Spinal cord (tissue), 10 donors: ENCODE results near the gene CNGA3. TPM values are rescaled to one million over a fixed set of nuclear protein-coding genes. Genes with fewer than 3 reads are reported as not detected.

Experiments
- DNase-seq, 6 donors: peaks; one replicate each; pipeline versions ENCODE4 v3.0.0 to v3.0.0-alpha.2; 2013 to 2015; ENCODE audit warnings: low spot score in 6 of 6, low read depth in 4 of 6
- H3K27ac ChIP-seq: one replicate; pipeline ENCODE4 v1.5.1; 2013; ENCODE audit warnings: low read depth, low read length, control low read depth
- H3K27me3 ChIP-seq: one replicate; pipeline ENCODE4 v1.6.1; 2013; ENCODE audit warnings: low read length; ENCODE audit not compliant: control insufficient read depth, insufficient read depth
- H3K36me3 ChIP-seq: one replicate; pipeline ENCODE4 v1.6.1; 2013; ENCODE audit warnings: low read length; ENCODE audit not compliant: control insufficient read depth, insufficient read depth
- H3K4me1 ChIP-seq: one replicate; pipeline ENCODE4 v1.6.1; 2013; ENCODE audit warnings: low read length; ENCODE audit not compliant: control insufficient read depth, insufficient read depth
- H3K4me3 ChIP-seq: one replicate; pipeline ENCODE4 v1.5.1; 2013; ENCODE audit warnings: low read depth, low read length, control low read depth
- H3K9me3 ChIP-seq: one replicate; pipeline ENCODE4 v1.6.1; 2013; ENCODE audit warnings: low read length; ENCODE audit not compliant: control insufficient read depth, insufficient read depth
- WGBS: methylation state at CpG from one replicate; pipeline ENCODE4 v1.1.5; 2013; ENCODE audit warnings: missing lambda C conversion rate; ENCODE audit not compliant: insufficient coverage; 5-methylcytosine and 5-hydroxymethylcytosine counted together
- polyA plus RNA-seq, 2 donors: library from polyadenylated mRNA; unstranded; fragments of 120-200 nt; gene quantifications; one replicate each; pipeline ENCODE4 v1.2.1, GENCODE V29; 2013; ENCODE audit not compliant: insufficient read length in 2 of 2
- total RNA-seq, 2 donors: library from RNA; depleted of rRNA in 1 of 2; stranded (reverse); fragments of 120-200 nt in 1 of 2; fragments of >200 nt in 1 of 2; gene quantifications; one replicate each; pipeline versions ENCODE4 v1.2.3 to v1.2.4, GENCODE V29; 2013 to 2014
- donor health status: healthy.

The CNGA3 gene
- total and polyA plus RNA-seq, 4 donors = 4.9 to 15.2 (median 7.3) TPM

GRCh38 chr2:98324181-98324580 is 22.1 kb upstream of the CNGA3 start:
- 100% methylated on average over 1 of the region's 2 CpGs for WGBS
- H3K36me3 ChIP-seq = no peaks in the 10 kb centered on the region
- DNase-seq = no peak
- H3K4me3 ChIP-seq = no peak overlapping the region
- H3K9me3 ChIP-seq = peaks cover 9% of the 10 kb centered on the region
- H3K27ac ChIP-seq = no peak overlapping the region
- no peaks in the 10 kb centered on the region for H3K4me1 ChIP-seq
- no peaks in the 10 kb centered on the region for H3K27me3 ChIP-seq

- peaks cover 2% of the 10 kb centered on the region for H3K9me3 ChIP-seq
- 95% methylated on average over 4 of the region's 4 CpGs for WGBS
Observed at GRCh38 chr2:98327776-98328175, 18.5 kb upstream of the CNGA3 start.

DNA sequence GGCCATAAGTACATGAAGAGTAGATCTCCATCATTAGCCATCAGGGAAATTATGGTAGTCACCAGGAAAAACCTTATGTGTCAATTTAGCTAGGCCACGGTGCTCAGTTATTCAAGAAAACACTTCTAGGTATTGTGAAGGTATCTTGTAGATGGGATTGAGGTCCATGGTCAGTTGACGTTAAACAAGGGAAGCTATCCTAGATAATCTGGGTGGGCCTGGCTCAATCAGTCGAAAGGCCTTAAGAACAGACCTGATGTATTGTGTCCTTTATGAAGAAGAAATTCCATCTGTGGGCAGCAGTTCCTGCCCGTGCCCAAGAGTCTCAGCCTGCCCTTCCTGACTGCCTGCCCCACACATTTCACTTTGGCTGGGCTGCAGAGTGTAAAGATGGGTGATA is 16.7 kb upstream of the CNGA3 start:
- Histone ChIP-seq H3K27me3 (no peaks in the 10 kb centered on the region), H3K36me3 (no peaks in the 10 kb centered on the region), H3K4me3 (no peak overlapping the region), H3K27ac (no peak overlapping the region), H3K9me3 (no peaks in the 10 kb centered on the region), H3K4me1 (peaks cover 10% of the 10 kb centered on the region)
- WGBS = 89% methylated on average over 3 of the region's 4 CpGs
- DNase-seq = no peak

More at GRCh38 chr2:98327776-98328175, 18.5 kb upstream of the CNGA3 start:
- Histone ChIP-seq H3K27ac (no peak overlapping the region), H3K36me3 (no peaks in the 10 kb centered on the region), H3K27me3 (no peaks in the 10 kb centered on the region), H3K4me1 (no peaks in the 10 kb centered on the region), H3K4me3 (no peak overlapping the region)
- DNase-seq = no peak

DNA sequence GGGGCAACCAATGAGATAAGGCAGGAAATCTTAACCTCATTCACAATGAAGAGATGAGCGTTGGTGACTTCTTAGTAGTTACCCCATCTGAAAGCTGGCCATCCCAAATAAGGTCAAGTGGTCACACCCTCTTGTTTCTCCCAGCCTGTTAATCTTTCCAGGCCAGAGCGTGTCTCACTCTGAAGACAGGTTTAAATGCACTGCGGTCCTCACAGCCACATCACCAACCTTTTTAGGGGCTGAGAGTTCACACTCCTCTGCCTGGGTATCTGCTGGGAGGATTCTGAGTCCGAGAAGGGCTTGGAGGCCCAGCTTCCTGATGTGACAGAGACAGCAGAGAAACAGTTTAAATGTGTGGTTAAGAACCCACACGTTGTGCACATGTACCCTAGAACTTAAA is 13.3 kb upstream of the CNGA3 start:
- no peak overlapping the region for H3K4me3 ChIP-seq
- H3K9me3 ChIP-seq = no peaks in the 10 kb centered on the region
- WGBS = 100% methylated on average over 1 of the region's 5 CpGs
- no peaks in the 10 kb centered on the region for H3K36me3 ChIP-seq
- H3K27ac ChIP-seq = no peak overlapping the region
- peaks cover 15% of the 10 kb centered on the region for H3K4me1 ChIP-seq
- H3K27me3 ChIP-seq = no peaks in the 10 kb centered on the region
- DNase-seq = no peak

GRCh38 chr2:98333922-98334321 is 12.3 kb upstream of the CNGA3 start:
- no CpG with 5 or more reads among the region's 2 CpGs for WGBS
- DNase-seq = peak in 2 of 6 donors; percentile 42 to 49
- Histone ChIP-seq H3K9me3 (no peaks in the 10 kb centered on the region), H3K4me1 (peaks cover 15% of the 10 kb centered on the region), H3K4me3 (no peak overlapping the region), H3K36me3 (no peaks in the 10 kb centered on the region), H3K27me3 (no peaks in the 10 kb centered on the region), H3K27ac (peak overlapping the region; percentile 30)

GRCh38 chr2:98334439-98335078 is 11.7 kb upstream of the CNGA3 start:
- H3K9me3 ChIP-seq = no peaks in the 10 kb centered on the region
- DNase-seq = peak in 5 of 6 donors; percentile 41 to 91 (median 62)
- H3K36me3 ChIP-seq = no peaks in the 10 kb centered on the region
- no peaks in the 10 kb centered on the region for H3K27me3 ChIP-seq
- peaks cover 15% of the 10 kb centered on the region for H3K4me1 ChIP-seq
- 0% methylated on average over 1 of the region's 4 CpGs for WGBS
- H3K27ac ChIP-seq = peak overlapping the region; percentile 30
- no peak overlapping the region for H3K4me3 ChIP-seq

DNA sequence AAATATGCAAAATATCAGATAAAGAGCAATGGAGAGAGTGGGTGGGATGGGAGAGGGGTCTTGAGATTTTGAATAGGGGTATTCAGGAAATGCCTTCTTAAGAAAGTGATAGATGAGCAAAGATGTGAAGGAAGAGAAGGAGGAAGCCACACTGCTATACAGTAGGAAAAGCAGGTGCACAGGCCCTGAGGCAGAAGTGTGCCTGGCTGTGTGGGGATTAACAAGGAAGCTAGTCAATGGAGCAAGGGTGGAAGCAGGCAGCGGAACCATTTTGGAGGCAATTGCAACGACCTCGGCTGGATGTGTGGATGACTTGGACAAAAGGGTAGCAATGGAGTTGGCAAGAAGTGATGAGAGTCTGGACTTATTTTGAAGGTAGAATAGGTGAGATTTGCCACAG is 11.0 kb upstream of the CNGA3 start:
- Histone ChIP-seq H3K27me3 (no peaks in the 10 kb centered on the region), H3K9me3 (no peaks in the 10 kb centered on the region), H3K4me3 (no peak overlapping the region), H3K36me3 (no peaks in the 10 kb centered on the region), H3K4me1 (peaks cover 15% of the 10 kb centered on the region), H3K27ac (no peak overlapping the region)
- DNase-seq = peak in 1 of 6 donors; percentile 50
- WGBS = 36% methylated on average over 3 of the region's 3 CpGs

- Histone ChIP-seq H3K4me3 (no peak overlapping the region), H3K27me3 (peaks cover 20% of the 10 kb centered on the region), H3K4me1 (peaks cover 2% of the 10 kb centered on the region), H3K36me3 (no peaks in the 10 kb centered on the region), H3K27ac (no peak overlapping the region), H3K9me3 (no peaks in the 10 kb centered on the region)
- WGBS = no CpG with 5 or more reads among the region's 2 CpGs
- no peak for DNase-seq
Observed at GRCh38 chr2:98341241-98341640, 5.0 kb upstream of the CNGA3 start.

DNA sequence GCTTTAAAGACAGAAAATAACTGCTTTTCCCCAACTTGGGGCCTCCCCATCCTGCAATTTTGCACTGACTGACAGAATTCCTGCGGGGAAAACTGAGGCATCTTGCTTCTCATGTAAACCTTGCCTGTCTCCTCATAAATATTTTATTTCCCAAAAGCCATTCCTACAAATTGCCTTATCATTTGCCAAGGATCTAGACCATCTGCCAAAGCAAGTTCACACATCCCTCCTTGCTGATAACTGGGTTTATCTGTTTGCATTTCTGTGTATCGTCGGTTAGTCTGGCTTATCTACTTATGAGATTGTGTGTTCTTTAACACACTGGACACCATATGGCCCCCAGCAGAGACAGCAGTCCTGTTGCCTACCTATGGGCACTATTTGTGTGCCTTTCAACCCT is 3.0 kb upstream of the CNGA3 start:
- Histone ChIP-seq H3K27ac (no peak overlapping the region), H3K4me1 (peaks cover 23% of the 10 kb centered on the region), H3K4me3 (no peak overlapping the region), H3K36me3 (no peaks in the 10 kb centered on the region), H3K9me3 (no peaks in the 10 kb centered on the region), H3K27me3 (peaks cover 37% of the 10 kb centered on the region)
- DNase-seq = peak in 2 of 6 donors; percentile 55 to 74
- WGBS = 56% methylated on average over 1 of the region's 3 CpGs

- peak in 2 of 6 donors; percentile 46 to 52 for DNase-seq
- Histone ChIP-seq H3K4me1 (peaks cover 27% of the 10 kb centered on the region), H3K27me3 (peaks cover 43% of the 10 kb centered on the region), H3K36me3 (no peaks in the 10 kb centered on the region), H3K27ac (no peak overlapping the region), H3K9me3 (no peaks in the 10 kb centered on the region), H3K4me3 (peak overlapping the region; percentile 37)
- 4% methylated on average over 54 of the region's 54 CpGs for WGBS
Observed at GRCh38 chr2:98347298-98348065, 1.2 kb downstream of the CNGA3 start.
